Measurements from ENCODE around the gene METAP1.
A peak's percentile ranks its signal among the peaks of the same experiment; 100 is the strongest.
"Not testable (repeated sequence)": the region's sequence is repeated elsewhere in the genome, so short reads cannot be mapped to it uniquely, and the experiment has no call there.

The METAP1 gene

DNA sequence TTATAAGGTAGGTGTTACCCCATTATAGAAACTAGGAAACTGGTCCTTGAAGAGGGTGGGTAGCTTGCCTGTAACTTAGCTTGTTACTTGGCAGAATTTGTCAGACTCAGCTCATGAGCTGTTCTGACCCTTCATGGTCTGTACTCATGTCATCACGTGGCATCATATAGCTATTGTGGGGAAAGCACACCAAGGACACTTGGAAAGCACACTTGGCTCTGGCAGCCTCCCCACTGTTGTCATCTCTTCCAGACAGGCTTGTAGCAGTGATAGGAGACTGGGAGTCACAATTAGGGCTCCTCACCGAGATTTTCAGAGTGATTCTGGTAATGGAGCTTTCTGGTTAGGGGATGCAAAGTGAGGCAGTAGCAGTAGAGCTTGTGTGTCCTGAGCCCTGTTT, 62.7 kb downstream of the METAP1 start:
- Histone ChIP-seq H3K27ac (no peak overlapping the region), H3K4me3 (no peak overlapping the region), H3K4me1 (peaks cover 0 to 11% (median 0%) of the 10 kb centered on the region in 4 donors), H3K36me3 (peaks cover 24 to 47% (median 37%) of the 10 kb centered on the region in 3 donors), H3K9me3 (no peaks in the 10 kb centered on the region), H3K27me3 (no peaks in the 10 kb centered on the region)
- TF ChIP-seq, protein P1, sequence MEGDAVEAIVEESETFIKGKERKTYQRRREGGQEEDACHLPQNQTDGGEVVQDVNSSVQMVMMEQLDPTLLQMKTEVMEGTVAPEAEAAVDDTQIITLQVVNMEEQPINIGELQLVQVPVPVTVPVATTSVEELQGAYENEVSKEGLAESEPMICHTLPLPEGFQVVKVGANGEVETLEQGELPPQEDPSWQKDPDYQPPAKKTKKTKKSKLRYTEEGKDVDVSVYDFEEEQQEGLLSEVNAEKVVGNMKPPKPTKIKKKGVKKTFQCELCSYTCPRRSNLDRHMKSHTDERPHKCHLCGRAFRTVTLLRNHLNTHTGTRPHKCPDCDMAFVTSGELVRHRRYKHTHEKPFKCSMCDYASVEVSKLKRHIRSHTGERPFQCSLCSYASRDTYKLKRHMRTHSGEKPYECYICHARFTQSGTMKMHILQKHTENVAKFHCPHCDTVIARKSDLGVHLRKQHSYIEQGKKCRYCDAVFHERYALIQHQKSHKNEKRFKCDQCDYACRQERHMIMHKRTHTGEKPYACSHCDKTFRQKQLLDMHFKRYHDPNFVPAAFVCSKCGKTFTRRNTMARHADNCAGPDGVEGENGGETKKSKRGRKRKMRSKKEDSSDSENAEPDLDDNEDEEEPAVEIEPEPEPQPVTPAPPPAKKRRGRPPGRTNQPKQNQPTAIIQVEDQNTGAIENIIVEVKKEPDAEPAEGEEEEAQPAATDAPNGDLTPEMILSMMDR (IDR thresholded peaks at IDR 0.05): no peak
- intact Hi-C loops (cut with DNase I; ENCODE audit: low total_unique reads): loop anchor here (5.0 to 10.0 kb wide), 3 partner anchors 61 to 586 kb away; partner anchors contain the start of genes EIF4E and METAP1
- no peak for DNase-seq

DNA sequence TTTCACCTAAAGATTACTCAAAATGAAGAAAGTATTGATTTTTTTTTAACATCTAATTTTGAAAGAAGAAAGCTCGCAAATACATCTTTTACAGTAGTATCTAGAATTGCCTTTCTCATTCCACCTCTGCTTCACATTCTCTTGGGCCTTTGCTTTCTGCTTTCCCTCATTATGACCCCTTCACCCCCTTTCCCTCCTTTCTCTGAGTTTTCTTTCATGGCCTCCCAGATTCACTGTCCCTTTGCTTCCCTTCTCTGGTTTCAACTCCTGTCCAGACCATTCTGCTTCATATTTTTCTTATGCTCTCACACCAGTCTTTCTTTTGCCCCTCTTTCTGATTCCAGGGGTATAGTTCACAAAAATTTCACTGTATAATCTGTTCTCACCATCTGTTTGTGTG, 64.0 kb downstream of the METAP1 start:
- DNase-seq: no peak
- Histone ChIP-seq H3K27ac (no peak overlapping the region), H3K9me3 (no peaks in the 10 kb centered on the region), H3K36me3 (peaks cover 24 to 34% (median 30%) of the 10 kb centered on the region in 3 donors), H3K4me1 (peaks cover 0 to 11% (median 0%) of the 10 kb centered on the region in 4 donors), H3K4me3 (no peak overlapping the region), H3K27me3 (no peaks in the 10 kb centered on the region)
- intact Hi-C loops (cut with DNase I; ENCODE audit: low total_unique reads): loop anchor here (5.0 to 10.0 kb wide), 3 partner anchors 62 to 587 kb away; partner anchors contain the start of genes EIF4E and METAP1
- TF ChIP-seq, protein P1 (IDR thresholded peaks at IDR 0.05): no peak

DNA sequence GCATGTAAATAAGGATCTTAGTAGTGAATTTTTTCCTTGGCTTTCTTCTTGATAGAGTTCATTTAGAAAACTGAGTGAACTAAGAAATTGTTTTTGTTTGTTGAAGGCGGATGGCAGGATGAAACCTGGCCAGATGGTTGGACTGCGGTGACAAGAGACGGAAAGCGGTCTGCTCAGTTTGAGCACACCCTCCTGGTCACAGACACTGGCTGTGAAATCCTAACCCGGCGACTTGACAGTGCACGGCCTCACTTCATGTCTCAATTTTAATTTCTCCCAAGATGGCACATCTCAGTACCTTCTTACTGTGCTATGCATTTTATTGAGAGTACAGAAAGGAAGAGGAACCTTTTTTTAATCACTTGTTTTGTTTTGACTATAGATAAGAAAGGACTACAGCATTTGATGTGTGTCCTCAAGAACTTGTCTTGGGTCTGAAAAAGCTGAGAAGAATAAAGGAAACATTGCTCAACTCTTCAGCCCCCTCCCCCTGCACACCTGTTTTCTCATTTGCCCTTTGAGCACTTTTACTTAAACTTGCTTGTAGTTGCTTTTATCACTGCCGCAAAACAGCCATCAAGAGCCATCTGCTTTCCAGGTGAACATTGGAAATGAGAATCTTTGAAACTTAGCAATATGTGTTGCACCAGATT, 65.7 kb downstream of the METAP1 start:
- Histone ChIP-seq H3K4me3 (no peak overlapping the region), H3K9me3 (no peaks in the 10 kb centered on the region), H3K27ac (peak overlapping the region in 1 of 2 donors; percentile 9), H3K27me3 (no peaks in the 10 kb centered on the region), H3K4me1 (peaks cover 0 to 10% (median 0%) of the 10 kb centered on the region in 4 donors), H3K36me3 (peaks cover 24 to 30% (median 28%) of the 10 kb centered on the region in 3 donors)
- intact Hi-C loops (cut with DNase I; ENCODE audit: low total_unique reads): no loop called here
- no peak for DNase-seq
- TF ChIP-seq, protein P1 (IDR thresholded peaks at IDR 0.05): no peak

DNA sequence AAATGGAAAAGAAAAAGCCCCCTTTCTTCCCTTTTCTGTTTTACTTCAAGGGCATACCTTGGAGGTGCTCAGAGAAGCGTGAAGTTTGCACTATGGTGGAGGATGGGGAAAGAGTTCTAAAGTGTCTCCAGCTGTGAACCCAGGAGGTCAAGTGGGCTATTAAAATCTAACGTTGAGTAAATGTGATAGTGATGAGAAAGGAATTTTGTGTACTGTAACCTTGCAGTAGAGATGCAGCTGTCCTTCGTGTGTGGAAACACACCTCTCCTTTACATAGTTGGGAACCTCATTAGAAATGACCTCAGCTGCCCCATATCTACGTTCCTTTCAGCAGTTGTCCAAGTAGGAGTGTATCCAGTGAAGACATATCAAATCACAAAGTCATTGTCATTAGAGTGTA, 66.6 kb downstream of the METAP1 start:
- peaks cover 0 to 6% (median 0%) of the 10 kb centered on the region in 4 donors for H3K4me1 ChIP-seq
- no peaks in the 10 kb centered on the region for H3K27me3 ChIP-seq
- H3K36me3 ChIP-seq: peaks cover 24 to 30% (median 28%) of the 10 kb centered on the region in 3 donors
- intact Hi-C loops (cut with DNase I; ENCODE audit: low total_unique reads): no loop called here
- H3K27ac ChIP-seq: no peak overlapping the region
- H3K4me3 ChIP-seq: no peak overlapping the region
- TF ChIP-seq, protein P1 (IDR thresholded peaks at IDR 0.05): no peak
- DNase-seq: no peak
- no peaks in the 10 kb centered on the region for H3K9me3 ChIP-seq

DNA sequence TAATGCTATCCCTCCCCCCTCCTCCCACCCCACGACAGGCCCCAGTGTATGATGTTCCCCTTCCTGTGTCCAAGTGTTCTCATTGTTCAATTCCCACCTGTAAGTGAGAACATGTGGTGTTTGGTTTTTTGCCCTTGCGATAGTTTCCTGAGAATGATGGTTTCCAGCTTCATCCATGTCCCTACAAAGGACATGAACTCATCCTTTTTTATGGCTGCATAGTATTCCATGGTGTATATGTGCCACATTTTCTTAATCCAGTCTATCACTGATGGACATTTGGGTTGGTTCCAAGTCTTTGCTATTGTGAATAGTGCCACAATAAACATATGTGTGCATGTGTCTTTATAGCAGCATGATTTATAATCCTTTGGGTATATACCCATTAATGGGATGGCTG, 70.0 kb downstream of the METAP1 start:
- H3K9me3 ChIP-seq; H3K27me3 ChIP-seq; H3K27ac ChIP-seq; DNase-seq; H3K4me3 ChIP-seq; H3K4me1 ChIP-seq; intact Hi-C loops (cut with DNase I; ENCODE audit: low total_unique reads): not testable (repeated sequence)
- H3K36me3 ChIP-seq: peaks cover 15 to 41% (median 38%) of the 10 kb centered on the region in 3 donors

DNA sequence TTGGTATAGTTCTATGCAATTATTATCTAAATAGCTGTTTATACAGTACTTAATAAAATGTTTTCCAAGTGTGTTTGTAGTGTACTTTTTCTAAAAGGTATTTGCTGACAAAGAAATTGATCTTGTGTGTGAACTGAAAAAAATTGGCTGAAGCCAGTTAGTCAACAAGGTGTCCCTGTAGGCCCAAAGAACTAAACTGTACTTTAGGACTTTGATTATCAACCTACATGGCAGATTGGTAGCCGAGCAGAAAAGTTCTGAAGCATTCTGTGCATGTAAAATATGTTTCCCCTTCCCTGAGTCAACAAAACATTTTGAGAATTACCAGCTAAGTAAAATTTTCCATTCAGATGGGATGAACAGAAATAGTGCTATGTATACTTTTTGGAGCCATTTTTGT, 72.1 kb downstream of the METAP1 start:
- H3K27ac ChIP-seq: no peak overlapping the region
- peaks cover 23 to 46% (median 43%) of the 10 kb centered on the region in 3 donors for H3K36me3 ChIP-seq
- intact Hi-C loops (cut with DNase I; ENCODE audit: low total_unique reads): no loop called here
- H3K4me1 ChIP-seq: no peaks in the 10 kb centered on the region
- TF ChIP-seq, protein P1 (IDR thresholded peaks at IDR 0.05): no peak
- DNase-seq: no peak
- no peaks in the 10 kb centered on the region for H3K9me3 ChIP-seq
- H3K4me3 ChIP-seq: no peak overlapping the region
- H3K27me3 ChIP-seq: no peaks in the 10 kb centered on the region

Measured in tibial artery (tissue), 4 donors.